IMR-90 (cell line): ENCODE measurements around the gene NUP93. TPM values are rescaled to one million over a fixed set of nuclear protein-coding genes. Genes with fewer than 3 reads are reported as not detected.

Source experiments
- ATAC-seq: fragments of 200-7000 bp; cut with Tn5 transposase; 2 replicates; pipeline ENCODE4 v1.9.1; 2020; ENCODE audit warnings: low read depth, mild to moderate bottlenecking, moderate library complexity
- BruUV-seq: library from RNA; stranded (reverse); fragments of 400-500 nt; replicated peaks from 2 replicates; lab custom pipeline; 2021; lab: Mats Ljungman, UMichigan
- CTCF ChIA-PET: fragments of 300-600 bp; formaldehyde crosslinking; extraction: SDS; loops from one replicate; lab custom pipeline; 2021; ENCODE audit warnings: antibody characterized with exemption; lab: Yijun Ruan, JAX
- POLR2A ChIA-PET: fragments of 300-600 bp; sonication (Branson Sonifier 250); formaldehyde crosslinking; loops from one replicate; lab custom pipeline; 2022; ENCODE audit warnings: antibody characterized with exemption; ENCODE audit not compliant: unreplicated experiment; lab: Charles Lee
- DNase-seq: peaks from one replicate; pipeline ENCODE4 v3.0.0; 2013
- H2AFZ ChIP-seq: replicated peaks from 2 replicates; pipeline ENCODE3; 2013; ENCODE audit warnings: low read length, mild to moderate bottlenecking; ENCODE audit not compliant: poor library complexity
- H2AK5ac ChIP-seq: 2 replicates; pipeline ENCODE4 v1.6.1; 2013; ENCODE audit warnings: low read depth, low read length, inconsistent platforms
- H2AK9ac ChIP-seq: replicated peaks from 2 replicates; pipeline ENCODE3; 2013; ENCODE audit warnings: mild to moderate bottlenecking, low read depth, low read length, moderate library complexity; ENCODE audit not compliant: poor library complexity
- H2BK120ac ChIP-seq: 2 replicates; pipeline ENCODE4 v1.6.1; 2013; ENCODE audit warnings: low read depth, low read length, inconsistent platforms
- H2BK15ac ChIP-seq: 3 replicates; pipeline ENCODE4 v1.6.1; 2013; ENCODE audit warnings: low read depth, low read length, inconsistent platforms
- H2BK20ac ChIP-seq: 2 replicates; pipeline ENCODE4 v1.6.1; 2013; ENCODE audit warnings: low read depth, mild to moderate bottlenecking, inconsistent platforms, low read length, moderate library complexity
- H2BK5ac ChIP-seq: 2 replicates; pipeline ENCODE4 v1.6.1; 2013; ENCODE audit warnings: mild to moderate bottlenecking, low read depth, low read length, inconsistent platforms; ENCODE audit not compliant: poor library complexity, severe bottlenecking
- H3K14ac ChIP-seq: replicated peaks from 2 replicates; pipeline ENCODE4 v1.6.1; 2013; ENCODE audit warnings: low read depth, low read length, inconsistent platforms
- H3K18ac ChIP-seq: 2 replicates; pipeline ENCODE4 v1.6.1; 2013; ENCODE audit warnings: low read depth, low read length, control low read depth
- H3K23ac ChIP-seq: 2 replicates; pipeline ENCODE4 v1.6.1; 2013; ENCODE audit warnings: low read depth, low read length, inconsistent platforms
- H3K27ac ChIP-seq: 2 replicates; pipeline ENCODE4 v1.5.1; 2013; ENCODE audit warnings: mild to moderate bottlenecking, control low read depth, low read length; ENCODE audit not compliant: insufficient read depth
- H3K27me3 ChIP-seq: 2 replicates; pipeline ENCODE4 v1.6.1; 2013; ENCODE audit warnings: low read length; ENCODE audit not compliant: control insufficient read depth, insufficient read depth
- H3K36me3 ChIP-seq: 2 replicates; pipeline ENCODE4 v1.6.1; 2013; ENCODE audit warnings: low read length, mixed read lengths; ENCODE audit not compliant: control insufficient read depth, insufficient read depth
- H3K4ac ChIP-seq: 2 replicates; pipeline ENCODE4 v1.6.1; 2013; ENCODE audit warnings: low read depth, low read length, inconsistent platforms
- H3K4me1 ChIP-seq: 2 replicates; pipeline ENCODE4 v1.6.1; 2013; ENCODE audit warnings: low read length, mixed read lengths; ENCODE audit not compliant: control insufficient read depth, insufficient read depth
- H3K4me2 ChIP-seq: 2 replicates; pipeline ENCODE4 v1.6.1; 2013; ENCODE audit warnings: low read depth, mild to moderate bottlenecking, control low read depth, low read length, moderate library complexity
- H3K4me3 ChIP-seq: 2 replicates; pipeline ENCODE4 v1.5.1; 2013; ENCODE audit warnings: low read depth, mild to moderate bottlenecking, control low read depth, low read length, moderate library complexity; ENCODE audit not compliant: insufficient read depth
- H3K56ac ChIP-seq: 2 replicates; pipeline ENCODE4 v1.6.1; 2013; ENCODE audit warnings: low read length, inconsistent platforms; ENCODE audit not compliant: insufficient read depth; ENCODE audit errors: extremely low read depth
- H3K79me1 ChIP-seq, 2 experiments: 2 replicates each; pipeline ENCODE4 v1.6.1; 2013; ENCODE audit warnings: low read length in 2 of 2, inconsistent platforms in 1 of 2, low read depth in 1 of 2
- H3K9ac ChIP-seq: 2 replicates; pipeline ENCODE4 v1.6.1; 2013; ENCODE audit warnings: low read depth, low read length, control low read depth
- H3K9me1 ChIP-seq: 2 replicates; pipeline ENCODE4 v1.6.1; 2013; ENCODE audit warnings: low read length, inconsistent platforms; ENCODE audit not compliant: insufficient read depth
- H3K9me3 ChIP-seq: 2 replicates; pipeline ENCODE4 v1.6.1; 2013; ENCODE audit warnings: low read length; ENCODE audit not compliant: control insufficient read depth, insufficient read depth
- H4K20me1 ChIP-seq: 2 replicates; pipeline ENCODE4 v1.6.1; 2013; ENCODE audit warnings: low read length, inconsistent platforms; ENCODE audit not compliant: insufficient read depth
- H4K5ac ChIP-seq: 2 replicates; pipeline ENCODE4 v1.6.1; 2013; ENCODE audit warnings: mild to moderate bottlenecking, low read depth, low read length, control low read depth
- H4K8ac ChIP-seq, 2 experiments: 2 replicates each; pipeline ENCODE4 v1.6.1; 2013; ENCODE audit warnings: low read depth in 2 of 2, low read length in 2 of 2, control low read depth in 1 of 2, inconsistent platforms in 1 of 2
- H4K91ac ChIP-seq: 2 replicates; pipeline ENCODE4 v1.6.1; 2013; ENCODE audit warnings: low read depth, low read length, inconsistent platforms; ENCODE audit not compliant: insufficient read depth
- BHLHE40 ChIP-seq: fragments of 150-350 bp; IDR thresholded peaks from 2 replicates; pipeline ENCODE4 v1.6.1; 2016; ENCODE audit warnings: mild to moderate bottlenecking, low read depth, low read length
- CEBPB ChIP-seq: IDR thresholded peaks from 2 replicates; pipeline ENCODE4 v1.6.1; 2012; ENCODE audit warnings: low read depth, low read length, improper control_type of control experiment
- CHD1 ChIP-seq: IDR thresholded peaks from 2 replicates; pipeline ENCODE4 v1.6.1; 2012; ENCODE audit warnings: low read depth, low read length, improper control_type of control experiment
- CTCF ChIP-seq: conservative IDR thresholded peaks from 2 replicates; pipeline ENCODE4 v1.5.1; 2012; ENCODE audit warnings: mild to moderate bottlenecking, low read depth, low read length, improper control_type of control experiment
- FOS ChIP-seq: fragments of 150-350 bp; IDR thresholded peaks from 2 replicates; pipeline ENCODE4 v1.6.1; 2016; ENCODE audit warnings: low read depth, low read length
- MAFK ChIP-seq: IDR thresholded peaks from 2 replicates; pipeline ENCODE4 v1.6.1; 2012; ENCODE audit warnings: low read depth, low read length, improper control_type of control experiment
- MAZ ChIP-seq: IDR thresholded peaks from 2 replicates; pipeline ENCODE4 v1.6.1; 2012; ENCODE audit warnings: low read depth, mild to moderate bottlenecking, low read length, improper control_type of control experiment, moderate library complexity, borderline replicate concordance
- MXI1 ChIP-seq: IDR thresholded peaks from 2 replicates; pipeline ENCODE4 v1.6.1; 2012; ENCODE audit warnings: low read depth, mild to moderate bottlenecking, low read length, moderate library complexity, borderline replicate concordance
- NFE2L2 ChIP-seq: fragments of 150-350 bp; IDR thresholded peaks from 2 replicates; pipeline ENCODE4 v1.6.1; 2016; ENCODE audit warnings: low read depth, mild to moderate bottlenecking, low read length
- POLR2A ChIP-seq: IDR thresholded peaks from 2 replicates; pipeline ENCODE4 v1.6.1; 2012; ENCODE audit warnings: mild to moderate bottlenecking, low read depth, low read length
- RAD21 ChIP-seq: IDR thresholded peaks from 2 replicates; pipeline ENCODE4 v1.6.1; 2012; ENCODE audit warnings: low read length, improper control_type of control experiment
- RFX5 ChIP-seq: IDR thresholded peaks from 2 replicates; pipeline ENCODE4 v1.8.0; 2012; ENCODE audit warnings: low read depth, mild to moderate bottlenecking, low read length, moderate library complexity
- SMC3 ChIP-seq: fragments of 150-350 bp; IDR thresholded peaks from 2 replicates; pipeline ENCODE4 v1.6.1; 2016; ENCODE audit warnings: low read depth, mild to moderate bottlenecking, antibody characterized with exemption, low read length, moderate library complexity
- USF2 ChIP-seq: fragments of 150-350 bp; IDR thresholded peaks from 2 replicates; pipeline ENCODE4 v1.6.1; 2017; ENCODE audit warnings: mild to moderate bottlenecking, antibody characterized with exemption, low read length, low read depth
- WGBS, 2 experiments: methylation state at CpG; one replicate each; pipeline versions ENCODE4 v1.1.5 to v1.1.7; 2013; ENCODE audit warnings: missing lambda C conversion rate in 2 of 2; ENCODE audit not compliant: insufficient read length in 1 of 2; ENCODE audit errors: extremely low coverage in 2 of 2; 5-methylcytosine and 5-hydroxymethylcytosine counted together
- dilution Hi-C: fragments of 300-500 bp; cut with HindIII; formaldehyde crosslinking; loops from one replicate; pipeline ENCODE4 v1.14.3; 2018; ENCODE audit warnings: low sequenced_read_pairs; ENCODE audit not compliant: unreplicated experiment
- in situ Hi-C: fragments of 300-500 bp; cut with MboI; formaldehyde crosslinking; loops from 3 replicates; pipeline ENCODE4 v1.14.3; 2019; ENCODE audit warnings: low sequenced_read_pairs, inconsistent platforms, mixed read lengths
- intact Hi-C: fragments of 100-400 bp; cut with micrococcal nuclease; formaldehyde crosslinking; loops from 2 replicates; pipeline ENCODE4 v1.10.0; 2022
- polyA plus RNA-seq, 3 experiments: library from polyadenylated mRNA; depleted of rRNA; stranded (reverse); fragments of >200 nt; gene quantifications; 2 replicates each; pipeline ENCODE4 v1.2.3, GENCODE V29; 2012; ENCODE audit warnings: low replicate concordance in 1 of 3
- total RNA-seq: library from RNA; depleted of rRNA; stranded (reverse); fragments of >200 nt; gene quantifications from 2 replicates; pipeline ENCODE4 v1.2.3, GENCODE V29; 2012

The NUP93 gene
- total and polyA plus RNA-seq, 2 of the 4 experiments (the other 2 are of a cell fraction) = 54.6 to 72.6 TPM

GRCh38 chr16:56849690-56850680, 120.1 kb downstream of the NUP93 start:
- peak overlapping the region; percentile 82 for H3K14ac ChIP-seq
- BruUV-seq = no TSS peak
- H2BK5ac ChIP-seq = peak overlapping the region; percentile 83
- H2AK5ac ChIP-seq = peak overlapping the region; percentile 78
- peak overlapping the region; percentile 24 to 86 for H4K8ac ChIP-seq
- peak overlapping the region; percentile 91 for H2BK120ac ChIP-seq
- H4K5ac ChIP-seq = peak overlapping the region; percentile 82
- 60% methylated on average over 1 of the region's 11 CpGs; no CpG with 5 or more reads in 1 of the 2 experiments for WGBS, 2 experiments
- intact Hi-C loops (loop anchor here (5.0 kb wide), 1 partner anchor 43 kb away; no protein-coding TSS in a partner anchor), dilution Hi-C loops (no loop called here), in situ Hi-C loops (no loop called here)
- peak overlapping the region; percentile 6; the same call in 1 of the 2 replicates for H3K4me2 ChIP-seq
- 0 out of 2 replicates have a peak overlapping the region, but pooled peaks have one; percentile 18 for H3K56ac ChIP-seq
- no peaks in the 10 kb centered on the region for H4K20me1 ChIP-seq
- ATAC-seq (peak; percentile 35), DNase-seq (peak; percentile 38)
- peak overlapping the region; percentile 86 for H3K18ac ChIP-seq
- ChIA-PET POLR2A (no interaction called here), CTCF (no interaction called here)
- H2BK20ac ChIP-seq = peak overlapping the region; percentile 88
- H3K9ac ChIP-seq = peak overlapping the region; percentile 26
- H3K27me3 ChIP-seq = no peaks in the 10 kb centered on the region
- peak overlapping the region; percentile 90 for H4K91ac ChIP-seq
- H2AFZ ChIP-seq = peak overlapping the region; percentile 80
- H2BK15ac ChIP-seq = peak overlapping the region; percentile 6; the same call in 2 of the 3 replicates
- no peaks in the 10 kb centered on the region for H3K36me3 ChIP-seq
- H3K9me1 ChIP-seq = peaks cover 33% of the 10 kb centered on the region
- no peak overlapping the region for H3K4me3 ChIP-seq
- peak overlapping the region; percentile 75 for H3K23ac ChIP-seq
- peak overlapping the region; percentile 80 for H3K27ac ChIP-seq
- H3K79me1 ChIP-seq = 0 out of 4 replicates have a peak, but pooled peaks cover 0 to 9% of the 10 kb centered on the region in 2 experiments
- H2AK9ac ChIP-seq = peak overlapping the region; percentile 85
- no peaks in the 10 kb centered on the region for H3K9me3 ChIP-seq
- H3K4me1 ChIP-seq = peaks cover 33% of the 10 kb centered on the region
- peak overlapping the region; percentile 78 for H3K4ac ChIP-seq
- TF ChIP-seq CEBPB = no peak
- no peak for TF ChIP-seq MAFK
- TF ChIP-seq RFX5 = no peak
- no peak for TF ChIP-seq MAZ
- TF ChIP-seq SMC3 = no peak
- no peak for TF ChIP-seq USF2
- no peak for TF ChIP-seq RAD21
- no peak for TF ChIP-seq CTCF
- TF ChIP-seq FOS = no peak
- TF ChIP-seq CHD1 = no peak
- no peak for TF ChIP-seq NFE2L2
- no peak for TF ChIP-seq POLR2A
- TF ChIP-seq MXI1 = no peak
- TF ChIP-seq BHLHE40 = no peak
